SK-N-SH (cell line): Measurements from ENCODE around the gene ABCF3.

Experiments
- EP300 ChIP-seq, 2 experiments: IDR thresholded peaks; 2 replicates each; pipeline versions ENCODE4 v1.4.0 to v1.6.1; 2012; ENCODE audit warnings: borderline replicate concordance in 1 of 2, low read depth in 1 of 2, low read length in 1 of 2
- EZH2phosphoT487 ChIP-seq: fragments of 200-600 bp; sonication (generic); IDR thresholded peaks from 2 replicates; pipeline ENCODE4 v1.6.1; 2017; ENCODE audit warnings: low read depth, mixed run types, mild to moderate bottlenecking, antibody characterized with exemption, moderate library complexity, borderline replicate concordance
- MEF2A ChIP-seq: IDR thresholded peaks from 2 replicates; pipeline ENCODE4 v1.4.0; 2012; ENCODE audit warnings: low read depth, borderline replicate concordance
- RFX5 ChIP-seq: IDR thresholded peaks from 2 replicates; pipeline ENCODE4 v1.6.1; 2012; ENCODE audit warnings: mild to moderate bottlenecking, improper control_type of control experiment, low read length
- YY1 ChIP-seq: IDR thresholded peaks from 2 replicates; pipeline ENCODE4 v1.4.0; 2012; ENCODE audit warnings: low read depth, mild to moderate bottlenecking
- TF ChIP-seq, protein P1 (sequence below): fragments of 200-600 bp; sonication (generic); IDR thresholded peaks from 2 replicates; pipeline ENCODE4 v1.6.1; 2017; ENCODE audit warnings: antibody characterized with exemption, mild to moderate bottlenecking, moderate library complexity
- TF ChIP-seq, protein P2 (sequence below): IDR thresholded peaks from 2 replicates; pipeline ENCODE4 v1.6.1; 2012; ENCODE audit warnings: mild to moderate bottlenecking, low read depth, low read length, moderate library complexity

DNA sequence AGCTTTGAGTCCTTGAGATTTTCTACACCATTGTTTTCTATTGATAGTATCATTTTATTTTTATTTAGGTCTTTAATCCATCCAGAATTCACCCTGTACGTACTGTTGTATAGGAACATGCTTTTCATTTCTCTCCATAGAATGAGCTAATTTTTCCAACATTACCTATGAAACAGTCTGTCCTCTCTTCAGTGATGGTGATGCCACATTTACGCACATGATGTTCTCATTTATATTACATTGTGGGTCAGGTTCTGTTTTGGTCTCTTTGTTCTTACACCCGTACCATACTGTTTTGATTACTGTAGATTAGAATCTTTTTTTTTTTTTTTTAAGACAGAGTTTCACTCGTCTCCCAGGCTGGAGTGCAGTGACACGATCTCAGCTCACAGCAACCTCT lies 25.7 kb downstream of the ABCF3 start:
- TF ChIP-seq YY1 (no peak), EP300 (IDR thresholded peaks at IDR 0.05; ENCODE audit: borderline replicate concordance in 1 of 2, low read depth in 1 of 2, low read length in 1 of 2) (no peak; a peak in 1 of 4 replicates), MEF2A (no peak), RFX5 (no peak), EZH2phosphoT487 (no peak)
- TF ChIP-seq, protein P1, sequence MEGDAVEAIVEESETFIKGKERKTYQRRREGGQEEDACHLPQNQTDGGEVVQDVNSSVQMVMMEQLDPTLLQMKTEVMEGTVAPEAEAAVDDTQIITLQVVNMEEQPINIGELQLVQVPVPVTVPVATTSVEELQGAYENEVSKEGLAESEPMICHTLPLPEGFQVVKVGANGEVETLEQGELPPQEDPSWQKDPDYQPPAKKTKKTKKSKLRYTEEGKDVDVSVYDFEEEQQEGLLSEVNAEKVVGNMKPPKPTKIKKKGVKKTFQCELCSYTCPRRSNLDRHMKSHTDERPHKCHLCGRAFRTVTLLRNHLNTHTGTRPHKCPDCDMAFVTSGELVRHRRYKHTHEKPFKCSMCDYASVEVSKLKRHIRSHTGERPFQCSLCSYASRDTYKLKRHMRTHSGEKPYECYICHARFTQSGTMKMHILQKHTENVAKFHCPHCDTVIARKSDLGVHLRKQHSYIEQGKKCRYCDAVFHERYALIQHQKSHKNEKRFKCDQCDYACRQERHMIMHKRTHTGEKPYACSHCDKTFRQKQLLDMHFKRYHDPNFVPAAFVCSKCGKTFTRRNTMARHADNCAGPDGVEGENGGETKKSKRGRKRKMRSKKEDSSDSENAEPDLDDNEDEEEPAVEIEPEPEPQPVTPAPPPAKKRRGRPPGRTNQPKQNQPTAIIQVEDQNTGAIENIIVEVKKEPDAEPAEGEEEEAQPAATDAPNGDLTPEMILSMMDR = no peak
- TF ChIP-seq, protein P2, sequence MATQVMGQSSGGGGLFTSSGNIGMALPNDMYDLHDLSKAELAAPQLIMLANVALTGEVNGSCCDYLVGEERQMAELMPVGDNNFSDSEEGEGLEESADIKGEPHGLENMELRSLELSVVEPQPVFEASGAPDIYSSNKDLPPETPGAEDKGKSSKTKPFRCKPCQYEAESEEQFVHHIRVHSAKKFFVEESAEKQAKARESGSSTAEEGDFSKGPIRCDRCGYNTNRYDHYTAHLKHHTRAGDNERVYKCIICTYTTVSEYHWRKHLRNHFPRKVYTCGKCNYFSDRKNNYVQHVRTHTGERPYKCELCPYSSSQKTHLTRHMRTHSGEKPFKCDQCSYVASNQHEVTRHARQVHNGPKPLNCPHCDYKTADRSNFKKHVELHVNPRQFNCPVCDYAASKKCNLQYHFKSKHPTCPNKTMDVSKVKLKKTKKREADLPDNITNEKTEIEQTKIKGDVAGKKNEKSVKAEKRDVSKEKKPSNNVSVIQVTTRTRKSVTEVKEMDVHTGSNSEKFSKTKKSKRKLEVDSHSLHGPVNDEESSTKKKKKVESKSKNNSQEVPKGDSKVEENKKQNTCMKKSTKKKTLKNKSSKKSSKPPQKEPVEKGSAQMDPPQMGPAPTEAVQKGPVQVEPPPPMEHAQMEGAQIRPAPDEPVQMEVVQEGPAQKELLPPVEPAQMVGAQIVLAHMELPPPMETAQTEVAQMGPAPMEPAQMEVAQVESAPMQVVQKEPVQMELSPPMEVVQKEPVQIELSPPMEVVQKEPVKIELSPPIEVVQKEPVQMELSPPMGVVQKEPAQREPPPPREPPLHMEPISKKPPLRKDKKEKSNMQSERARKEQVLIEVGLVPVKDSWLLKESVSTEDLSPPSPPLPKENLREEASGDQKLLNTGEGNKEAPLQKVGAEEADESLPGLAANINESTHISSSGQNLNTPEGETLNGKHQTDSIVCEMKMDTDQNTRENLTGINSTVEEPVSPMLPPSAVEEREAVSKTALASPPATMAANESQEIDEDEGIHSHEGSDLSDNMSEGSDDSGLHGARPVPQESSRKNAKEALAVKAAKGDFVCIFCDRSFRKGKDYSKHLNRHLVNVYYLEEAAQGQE = no peak
